ENCODE measurements around the gene KCNAB2. TPM values are rescaled to one million over a fixed set of nuclear protein-coding genes. Genes with fewer than 3 reads are reported as not detected.

The KCNAB2 gene
- polyA plus RNA-seq, 3 donors from 2014 or later: 26.1 to 73.8 (median 42.7) TPM

GRCh38 chr1:6136516-6137220 lies 91.0 kb downstream of the KCNAB2 start:
- Mint-ChIP-seq H3K4me3 (no peak overlapping the region), H3K4me1 (no peaks in the 10 kb centered on the region), H3K36me3 (no peaks in the 10 kb centered on the region), H3K9me3 (peaks cover 0 to 3% (median 0%) of the 10 kb centered on the region in 6 donors), H3K27ac (no peak overlapping the region), H3K27me3 (ENCODE audit: low read depth in 3 of 3) (peaks cover 0 to 2% (median 1%) of the 10 kb centered on the region in 3 donors)
- DNase-seq: no peak

- H3K27ac Mint-ChIP-seq: no peak overlapping the region
- no peak for DNase-seq
- H3K36me3 Mint-ChIP-seq: no peaks in the 10 kb centered on the region
These were observed 92.1 kb downstream of the KCNAB2 start for GRCh38 chr1:6137758-6138157.

GRCh38 chr1:6140413-6140812 lies 94.7 kb downstream of the KCNAB2 start:
- DNase-seq: no peak
- peaks cover 0 to 4% (median 1%) of the 10 kb centered on the region in 3 donors for H3K27me3 Mint-ChIP-seq (ENCODE audit: low read depth in 3 of 3)
- no peaks in the 10 kb centered on the region for H3K36me3 Mint-ChIP-seq
- H3K4me1 Mint-ChIP-seq: no peaks in the 10 kb centered on the region
- no peak overlapping the region for H3K27ac Mint-ChIP-seq
- H3K4me3 Mint-ChIP-seq: no peak overlapping the region
- H3K9me3 Mint-ChIP-seq: no peaks in the 10 kb centered on the region

More at GRCh38 chr1:6137758-6138157, 92.1 kb downstream of the KCNAB2 start:
- H3K4me1 Mint-ChIP-seq: no peaks in the 10 kb centered on the region
- H3K9me3 Mint-ChIP-seq: no peaks in the 10 kb centered on the region
- H3K4me3 Mint-ChIP-seq: no peak overlapping the region
- H3K27me3 Mint-ChIP-seq (ENCODE audit: low read depth in 3 of 3): peaks cover 0 to 3% (median 1%) of the 10 kb centered on the region in 3 donors

- Mint-ChIP-seq H3K27me3 (ENCODE audit: low read depth in 3 of 3) (peaks cover 1 to 4% (median 2%) of the 10 kb centered on the region in 3 donors), H3K9me3 (no peaks in the 10 kb centered on the region), H3K27ac (no peak overlapping the region), H3K36me3 (no peaks in the 10 kb centered on the region), H3K4me1 (no peaks in the 10 kb centered on the region), H3K4me3 (no peak overlapping the region)
- no peak for DNase-seq
These were observed 95.9 kb downstream of the KCNAB2 start for GRCh38 chr1:6141592-6141991.

- Mint-ChIP-seq H3K27ac (no peak overlapping the region), H3K27me3 (ENCODE audit: low read depth in 3 of 3) (peaks cover 1 to 4% (median 2%) of the 10 kb centered on the region in 3 donors), H3K9me3 (no peaks in the 10 kb centered on the region), H3K4me3 (no peak overlapping the region), H3K36me3 (no peaks in the 10 kb centered on the region), H3K4me1 (peaks cover 0 to 2% of the 10 kb centered on the region in 2 donors)
- DNase-seq: no peak
These were observed 96.4 kb downstream of the KCNAB2 start for GRCh38 chr1:6142036-6142621.

GRCh38 chr1:6142734-6143133 lies 97.0 kb downstream of the KCNAB2 start:
- Mint-ChIP-seq H3K4me3 (no peak overlapping the region), H3K27ac (peak overlapping the region in 1 of 6 donors; percentile 6), H3K9me3 (no peaks in the 10 kb centered on the region), H3K27me3 (ENCODE audit: low read depth in 3 of 3) (peaks cover 1 to 6% (median 2%) of the 10 kb centered on the region in 3 donors), H3K36me3 (no peaks in the 10 kb centered on the region), H3K4me1 (peaks cover 0 to 8% of the 10 kb centered on the region in 2 donors)
- no peak for DNase-seq

GRCh38 chr1:6143395-6143794 lies 97.7 kb downstream of the KCNAB2 start:
- Mint-ChIP-seq H3K9me3 (no peaks in the 10 kb centered on the region), H3K36me3 (no peaks in the 10 kb centered on the region), H3K4me3 (no peak overlapping the region), H3K27me3 (ENCODE audit: low read depth in 3 of 3) (peaks cover 1 to 8% (median 2%) of the 10 kb centered on the region in 3 donors), H3K27ac (no peak overlapping the region), H3K4me1 (peaks cover 2 to 14% of the 10 kb centered on the region in 2 donors)
- DNase-seq: no peak

- no peaks in the 10 kb centered on the region for H3K9me3 Mint-ChIP-seq
- H3K27me3 Mint-ChIP-seq (ENCODE audit: low read depth in 3 of 3): peaks cover 0 to 8% (median 2%) of the 10 kb centered on the region in 3 donors
- H3K27ac Mint-ChIP-seq: no peak overlapping the region
- H3K36me3 Mint-ChIP-seq: no peaks in the 10 kb centered on the region
- no peak overlapping the region for H3K4me3 Mint-ChIP-seq
- peaks cover 4 to 17% of the 10 kb centered on the region in 2 donors for H3K4me1 Mint-ChIP-seq
- DNase-seq: no peak
These were observed 98.5 kb downstream of the KCNAB2 start for GRCh38 chr1:6144175-6144574.

- Mint-ChIP-seq H3K27me3 (ENCODE audit: low read depth in 3 of 3) (peaks cover 0 to 8% (median 2%) of the 10 kb centered on the region in 3 donors), H3K9me3 (no peaks in the 10 kb centered on the region), H3K36me3 (no peaks in the 10 kb centered on the region), H3K27ac (no peak overlapping the region), H3K4me3 (no peak overlapping the region), H3K4me1 (peaks cover 4 to 17% of the 10 kb centered on the region in 2 donors)
- DNase-seq: no peak
These were observed 99.1 kb downstream of the KCNAB2 start for GRCh38 chr1:6144647-6145395.

GRCh38 chr1:6145396-6145750 lies 99.7 kb downstream of the KCNAB2 start:
- no peak for DNase-seq
- Mint-ChIP-seq H3K36me3 (no peaks in the 10 kb centered on the region), H3K9me3 (no peaks in the 10 kb centered on the region), H3K4me1 (peaks cover 4 to 17% of the 10 kb centered on the region in 2 donors), H3K27ac (no peak overlapping the region), H3K4me3 (no peak overlapping the region), H3K27me3 (ENCODE audit: low read depth in 3 of 3) (peaks cover 0 to 8% (median 2%) of the 10 kb centered on the region in 3 donors)

- no peaks in the 10 kb centered on the region for H3K36me3 Mint-ChIP-seq
- DNase-seq: no peak
- H3K27ac Mint-ChIP-seq: no peak overlapping the region
- no peaks in the 10 kb centered on the region for H3K9me3 Mint-ChIP-seq
- peaks cover 4 to 17% of the 10 kb centered on the region in 2 donors for H3K4me1 Mint-ChIP-seq
- no peak overlapping the region for H3K4me3 Mint-ChIP-seq
- peaks cover 0 to 8% (median 2%) of the 10 kb centered on the region in 3 donors for H3K27me3 Mint-ChIP-seq (ENCODE audit: low read depth in 3 of 3)
These were observed 100.2 kb downstream of the KCNAB2 start for GRCh38 chr1:6145864-6146410.

- H3K9me3 Mint-ChIP-seq: no peaks in the 10 kb centered on the region
- H3K36me3 Mint-ChIP-seq: no peaks in the 10 kb centered on the region
- H3K27ac Mint-ChIP-seq: peak overlapping the region in 1 of 6 donors; percentile 21
- peaks cover 4 to 25% of the 10 kb centered on the region in 2 donors for H3K4me1 Mint-ChIP-seq
- H3K27me3 Mint-ChIP-seq (ENCODE audit: low read depth in 3 of 3): peaks cover 0 to 5% (median 2%) of the 10 kb centered on the region in 3 donors
- DNase-seq: peak; percentile 43 to 61 (median 45)
- H3K4me3 Mint-ChIP-seq: peak overlapping the region in 4 of 5 donors; percentile 59 to 87 (median 77)
These were observed 103.0 kb downstream of the KCNAB2 start for GRCh38 chr1:6148497-6149241.

GRCh38 chr1:6149597-6149996 lies 103.9 kb downstream of the KCNAB2 start:
- H3K4me3 Mint-ChIP-seq: no peak overlapping the region
- H3K27me3 Mint-ChIP-seq (ENCODE audit: low read depth in 3 of 3): peaks cover 0 to 5% (median 2%) of the 10 kb centered on the region in 3 donors
- no peak for DNase-seq
- no peaks in the 10 kb centered on the region for H3K36me3 Mint-ChIP-seq
- no peaks in the 10 kb centered on the region for H3K9me3 Mint-ChIP-seq
- H3K27ac Mint-ChIP-seq: no peak overlapping the region
- H3K4me1 Mint-ChIP-seq: peaks cover 4 to 28% of the 10 kb centered on the region in 2 donors
